Measurements from ENCODE around the gene TRMT112. TPM values are rescaled to one million over a fixed set of nuclear protein-coding genes. Genes with fewer than 3 reads are reported as not detected.

Gene TRMT112
- total RNA-seq, 2 experiments from 2014 or later = 205 to 322 TPM

DNA sequence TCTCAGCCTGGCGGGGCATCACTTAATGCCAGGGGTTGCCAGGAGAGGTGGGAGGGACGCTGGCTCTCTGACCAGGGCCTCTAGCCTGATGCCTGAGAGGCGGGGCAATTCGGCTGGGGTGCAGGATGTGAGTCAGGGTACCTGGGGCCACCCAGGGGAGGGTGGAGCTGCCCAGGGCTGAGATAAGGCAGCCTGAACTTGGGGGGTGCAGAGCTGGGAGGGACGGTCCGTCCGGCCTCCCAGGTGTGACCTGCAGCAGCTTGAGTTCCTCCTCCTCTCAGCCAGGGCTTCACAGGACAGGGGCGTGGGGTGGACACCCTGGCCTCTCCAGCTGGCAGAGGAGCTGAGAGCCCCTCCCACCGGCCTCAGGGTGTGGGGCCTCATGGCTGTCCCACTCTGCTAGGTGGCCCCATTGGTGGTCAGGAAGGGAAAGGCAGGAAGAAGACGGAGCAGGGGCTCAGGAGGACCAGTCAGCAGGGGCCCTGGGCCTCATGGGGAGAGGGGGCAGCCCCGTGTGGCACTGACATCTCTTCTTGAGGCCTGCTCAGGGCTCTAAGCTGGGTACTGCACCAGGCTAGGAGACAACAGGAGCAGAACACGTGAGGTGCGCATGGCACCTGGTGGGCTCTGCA lies 40.7 kb upstream of the TRMT112 start:
- Histone ChIP-seq H3K79me2 (ENCODE audit: insufficient read depth, low read depth, low read length) (no peaks in the 10 kb centered on the region), H3K9me3 (ENCODE audit: low read length) (no peaks in the 10 kb centered on the region), H3K4me1 (ENCODE audit: insufficient read depth, low read length, poor library complexity, severe bottlenecking) (peaks cover 46% of the 10 kb centered on the region), H3K9me2 (ENCODE audit: insufficient read depth, low read length) (no peaks in the 10 kb centered on the region), H3K36me3 (ENCODE audit: insufficient read depth, low read length) (peaks cover 23% of the 10 kb centered on the region; the same call in 1 of the 2 replicates), H4K20me1 (ENCODE audit: insufficient read depth, low read length) (no peaks in the 10 kb centered on the region), H3K27ac (ENCODE audit: low read depth, low read length, poor library complexity, severe bottlenecking) (no peak overlapping the region), H3K4me2 (ENCODE audit: low read length) (peak overlapping the region; percentile 99), H2AFZ (ENCODE audit: low read length) (no peak overlapping the region), H3K4me3 (ENCODE audit: low read depth, low read length, poor library complexity, severe bottlenecking) (peak overlapping the region; percentile 90)
- DNase-seq (ENCODE audit: low spot score) = no peak
- ChIA-PET POLR2A (no interaction called here), CTCF (ENCODE audit: unreplicated experiment) (no interaction called here)
- no TSS peak for BruUV-seq (replicated peaks)
- intact Hi-C loops (cut with micrococcal nuclease; ENCODE audit: unreplicated experiment) = no loop called here
- TF ChIP-seq, protein P1, sequence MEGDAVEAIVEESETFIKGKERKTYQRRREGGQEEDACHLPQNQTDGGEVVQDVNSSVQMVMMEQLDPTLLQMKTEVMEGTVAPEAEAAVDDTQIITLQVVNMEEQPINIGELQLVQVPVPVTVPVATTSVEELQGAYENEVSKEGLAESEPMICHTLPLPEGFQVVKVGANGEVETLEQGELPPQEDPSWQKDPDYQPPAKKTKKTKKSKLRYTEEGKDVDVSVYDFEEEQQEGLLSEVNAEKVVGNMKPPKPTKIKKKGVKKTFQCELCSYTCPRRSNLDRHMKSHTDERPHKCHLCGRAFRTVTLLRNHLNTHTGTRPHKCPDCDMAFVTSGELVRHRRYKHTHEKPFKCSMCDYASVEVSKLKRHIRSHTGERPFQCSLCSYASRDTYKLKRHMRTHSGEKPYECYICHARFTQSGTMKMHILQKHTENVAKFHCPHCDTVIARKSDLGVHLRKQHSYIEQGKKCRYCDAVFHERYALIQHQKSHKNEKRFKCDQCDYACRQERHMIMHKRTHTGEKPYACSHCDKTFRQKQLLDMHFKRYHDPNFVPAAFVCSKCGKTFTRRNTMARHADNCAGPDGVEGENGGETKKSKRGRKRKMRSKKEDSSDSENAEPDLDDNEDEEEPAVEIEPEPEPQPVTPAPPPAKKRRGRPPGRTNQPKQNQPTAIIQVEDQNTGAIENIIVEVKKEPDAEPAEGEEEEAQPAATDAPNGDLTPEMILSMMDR (conservative IDR thresholded peaks at IDR 0.05; ENCODE audit: low read length) = no peak
- no peak for TF ChIP-seq EZH2phosphoT487 (IDR thresholded peaks at IDR 0.05; ENCODE audit: borderline replicate concordance, low read depth, low read length)

DNA sequence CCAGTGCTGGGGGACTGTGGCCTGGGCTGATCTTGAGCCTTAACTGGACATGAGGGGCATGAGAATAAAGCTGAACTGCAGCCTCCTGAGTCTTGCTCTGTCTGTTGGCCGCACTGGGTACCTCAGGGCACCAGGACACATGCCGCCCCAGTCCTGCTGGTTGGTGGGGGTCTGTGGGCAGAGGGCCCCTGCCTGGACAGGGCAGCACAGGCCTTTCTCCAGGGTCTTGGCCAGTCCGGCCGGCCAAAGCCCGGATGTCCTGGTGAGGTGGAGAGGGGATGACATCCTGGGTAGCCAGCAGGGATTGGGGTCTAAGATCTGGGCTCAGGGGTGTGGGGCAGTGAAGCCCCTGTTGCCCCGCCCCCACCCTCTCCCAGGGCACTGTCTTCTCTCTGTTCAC lies 40.1 kb upstream of the TRMT112 start:
- no TSS peak for BruUV-seq (replicated peaks)
- DNase-seq (ENCODE audit: low spot score) = no peak
- Histone ChIP-seq H3K27ac (ENCODE audit: low read depth, low read length, poor library complexity, severe bottlenecking) (no peak overlapping the region), H3K79me2 (ENCODE audit: insufficient read depth, low read depth, low read length) (no peaks in the 10 kb centered on the region), H3K4me3 (ENCODE audit: low read depth, low read length, poor library complexity, severe bottlenecking) (no peak overlapping the region), H3K9me2 (ENCODE audit: insufficient read depth, low read length) (no peaks in the 10 kb centered on the region), H4K20me1 (ENCODE audit: insufficient read depth, low read length) (no peaks in the 10 kb centered on the region), H3K36me3 (ENCODE audit: insufficient read depth, low read length) (peaks cover 23% of the 10 kb centered on the region; the same call in 1 of the 2 replicates), H3K4me1 (ENCODE audit: insufficient read depth, low read length, poor library complexity, severe bottlenecking) (peaks cover 46% of the 10 kb centered on the region), H3K9me3 (ENCODE audit: low read length) (no peaks in the 10 kb centered on the region), H3K4me2 (ENCODE audit: low read length) (no peak overlapping the region), H2AFZ (ENCODE audit: low read length) (no peak overlapping the region)
- POLR2A ChIA-PET = interaction anchor here (3.2 kb wide), 1 partner anchor 40 kb away, joined by 17 read pairs; the partner anchor contains the start of genes PRDX5 and TRMT112
- TF ChIP-seq EZH2phosphoT487 (IDR thresholded peaks at IDR 0.05; ENCODE audit: borderline replicate concordance, low read depth, low read length) = no peak
- TF ChIP-seq, protein P1 (conservative IDR thresholded peaks at IDR 0.05; ENCODE audit: low read length) = no peak
- intact Hi-C loops (cut with micrococcal nuclease; ENCODE audit: unreplicated experiment) = no loop called here
- CTCF ChIA-PET (ENCODE audit: unreplicated experiment) = interaction anchor here (1.5 to 3.1 kb wide), 2 partner anchors 28 to 39 kb away, joined by 3 to 33 read pairs; partner anchors contain the start of genes PRDX5 and TRMT112

Data from OCI-LY7 (cell line).